SH-SY5Y (cell line): ENCODE results near the gene SPAST.

Experiments used
- GATA2 ChIP-seq: IDR thresholded peaks from 2 replicates; pipeline ENCODE4 v1.6.1; 2011; ENCODE audit warnings: mild to moderate bottlenecking, low read depth, low read length
- GATA3 ChIP-seq: IDR thresholded peaks from 2 replicates; pipeline ENCODE4 v1.6.1; 2011; ENCODE audit warnings: low read depth, mild to moderate bottlenecking, low read length, moderate library complexity

SPAST gene

DNA sequence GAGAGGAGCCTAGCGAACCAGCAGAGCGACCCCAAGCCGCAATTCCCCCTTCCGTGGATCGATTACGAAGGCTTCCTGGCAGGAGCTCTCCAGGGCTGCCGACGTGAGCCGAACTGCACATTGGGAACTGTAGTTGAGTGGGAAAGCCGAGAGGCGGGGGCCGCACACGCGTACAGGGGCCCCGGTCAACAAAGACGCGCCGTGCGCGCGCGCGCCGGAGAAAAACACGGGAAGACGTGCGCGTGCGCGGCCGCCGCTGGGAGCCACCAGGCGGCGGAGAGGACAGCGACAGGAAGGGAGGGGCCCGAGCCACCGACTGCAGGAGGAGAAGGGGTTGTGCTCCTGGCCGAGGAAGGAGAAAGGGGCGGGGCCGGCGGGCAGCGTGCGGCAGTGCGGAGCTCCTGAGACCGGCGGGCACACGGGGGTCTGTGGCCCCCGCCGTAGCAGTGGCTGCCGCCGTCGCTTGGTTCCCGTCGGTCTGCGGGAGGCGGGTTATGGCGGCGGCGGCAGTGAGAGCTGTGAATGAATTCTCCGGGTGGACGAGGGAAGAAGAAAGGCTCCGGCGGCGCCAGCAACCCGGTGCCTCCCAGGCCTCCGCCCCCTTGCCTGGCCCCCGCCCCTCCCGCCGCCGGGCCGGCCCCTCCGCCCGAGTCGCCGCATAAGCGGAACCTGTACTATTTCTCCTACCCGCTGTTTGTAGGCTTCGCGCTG is at the start of gene SPAST:
TSS of gene SPAST (plus strand) at position 247 of the 711 bp plus-strand sequence. CDS start at position 523, 276 bp downstream.
- TF ChIP-seq GATA2, result no peak
- TF ChIP-seq GATA3, result no peak

- TF ChIP-seq GATA2 (no peak), GATA3 (no peak)
Measured at GRCh38 chr2:32039447-32040219, 23.7 kb upstream of the SPAST start, which contains the start of gene DPY30. DPY30 (minus strand) TSS chr2:32039805; CDS start chr2:32039456, 349 bp downstream.

DNA sequence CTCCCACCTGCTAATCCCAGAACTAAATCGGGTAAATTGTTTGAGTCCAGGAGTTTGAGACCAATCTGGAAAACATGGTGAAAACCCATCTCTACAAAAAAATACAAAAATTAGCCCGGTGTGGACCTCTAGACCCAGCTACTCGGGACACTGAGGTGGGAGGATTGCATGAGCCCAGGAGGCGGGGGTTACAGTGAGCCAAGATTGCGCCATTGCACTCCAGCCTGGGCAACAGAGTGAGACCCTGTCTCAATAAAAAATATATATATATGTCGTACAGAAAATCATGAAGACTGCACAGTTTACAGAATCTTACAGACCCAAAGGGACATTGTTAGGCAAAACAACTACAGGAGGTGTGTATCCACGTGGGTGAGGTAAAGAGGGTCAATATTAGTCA is 19.8 kb upstream of the SPAST start:
- TF ChIP-seq GATA3 (no peak), GATA2 (no peak)

DNA sequence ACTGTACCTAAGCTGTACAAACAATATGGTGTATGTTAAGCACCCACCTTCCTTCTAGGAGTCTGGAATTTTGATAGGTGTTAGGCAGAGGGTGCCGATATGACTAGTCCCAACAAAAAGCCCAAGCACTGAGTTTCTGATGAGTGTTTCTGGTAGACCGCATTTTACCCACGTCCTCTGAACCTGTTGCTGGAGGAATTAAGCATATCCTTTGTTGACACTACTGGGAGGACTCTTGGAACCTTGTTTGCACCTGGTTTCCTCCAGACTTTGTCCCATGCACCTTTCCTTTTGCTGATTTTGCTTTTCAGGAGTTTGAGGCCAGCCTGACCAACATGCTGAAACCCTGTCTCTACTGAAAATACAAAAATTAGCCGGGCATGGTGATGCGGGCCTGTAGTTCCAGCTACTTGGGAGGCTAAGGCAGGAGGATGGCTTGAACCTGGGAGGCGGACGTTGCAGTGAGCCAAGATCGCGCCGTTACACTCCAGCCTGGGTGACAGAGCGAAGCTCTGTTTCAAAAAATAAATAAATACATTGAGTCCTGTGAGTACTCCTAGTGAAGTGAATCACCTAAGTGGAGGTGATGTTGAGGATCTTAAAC is 11.4 kb upstream of the SPAST start:
- TF ChIP-seq GATA2 (no peak), GATA3 (no peak)

DNA sequence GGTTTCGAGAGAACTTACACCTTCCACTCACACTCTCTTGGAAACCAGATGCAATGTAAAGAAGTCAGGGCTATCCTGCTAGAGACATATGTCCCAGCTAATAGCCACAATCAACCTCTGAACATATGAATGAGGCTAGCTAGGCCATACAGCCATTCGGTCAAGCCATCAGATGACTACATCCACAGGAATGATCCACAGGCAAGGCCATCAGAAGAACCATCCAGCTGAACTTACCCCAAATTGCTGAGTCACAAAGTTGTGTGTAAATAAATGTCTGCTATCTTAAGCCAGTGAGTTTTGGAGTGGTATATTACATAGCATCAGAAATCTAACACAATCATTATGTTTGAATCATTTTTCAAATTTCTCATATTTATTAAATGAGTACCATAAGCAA is 5.2 kb upstream of the SPAST start:
- TF ChIP-seq GATA3 (no peak), GATA2 (no peak)

GRCh38 chr2:32060266-32060665 is 3.1 kb upstream of the SPAST start:
- TF ChIP-seq GATA2, result no peak
- no peak for TF ChIP-seq GATA3

- TF ChIP-seq GATA2 (no peak), GATA3 (no peak)
Measured at GRCh38 chr2:32061430-32061829, 1.9 kb upstream of the SPAST start.

- TF ChIP-seq GATA3 (no peak), GATA2 (no peak)
Measured at GRCh38 chr2:32061973-32062861, 1.1 kb upstream of the SPAST start.

GRCh38 chr2:32064021-32064601 is 755 bp downstream of the SPAST start:
- no peak for TF ChIP-seq GATA2
- no peak for TF ChIP-seq GATA3

DNA sequence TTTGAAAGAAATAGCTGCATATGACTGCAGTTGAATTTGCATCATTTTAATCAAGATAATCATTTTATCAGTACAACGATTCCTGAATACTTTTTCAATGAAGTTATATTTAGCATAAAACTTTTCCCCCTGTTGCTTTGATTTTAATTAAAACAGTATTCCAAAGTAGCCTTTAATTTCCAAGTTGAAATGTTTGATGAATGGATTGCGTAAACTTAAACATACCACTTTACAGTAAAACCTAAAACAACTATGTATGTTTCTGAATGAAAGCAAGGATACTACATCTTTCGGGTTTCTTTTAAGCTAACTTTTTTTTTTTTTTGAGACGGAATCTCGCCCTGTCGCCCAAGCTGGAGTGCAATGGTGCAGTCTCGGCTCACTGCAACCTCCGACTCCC is 1.4 kb downstream of the SPAST start:
- TF ChIP-seq GATA2 (no peak), GATA3 (no peak)

- TF ChIP-seq GATA3 (no peak), GATA2 (no peak)
Measured at GRCh38 chr2:32067549-32067948, 4.2 kb downstream of the SPAST start.

DNA sequence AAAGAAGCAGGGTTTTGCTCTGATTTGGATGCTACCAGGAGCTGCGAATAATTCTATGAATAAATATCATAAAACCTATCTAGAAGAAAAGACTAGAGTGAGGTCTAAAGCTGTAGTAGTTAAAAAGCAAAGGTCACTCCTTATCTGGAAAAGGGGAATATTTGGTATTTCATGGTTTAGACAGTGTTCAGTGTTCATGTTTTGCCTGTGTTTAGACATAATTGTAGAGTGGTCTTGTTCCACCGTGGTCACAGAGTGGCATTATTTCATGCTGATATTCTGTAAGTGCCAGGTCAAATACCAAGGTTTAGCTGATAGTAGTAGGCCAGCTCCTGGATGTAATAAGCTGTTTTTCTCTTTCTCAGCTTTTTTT is 10.8 kb downstream of the SPAST start:
- TF ChIP-seq GATA2, result no peak
- TF ChIP-seq GATA3, result no peak

DNA sequence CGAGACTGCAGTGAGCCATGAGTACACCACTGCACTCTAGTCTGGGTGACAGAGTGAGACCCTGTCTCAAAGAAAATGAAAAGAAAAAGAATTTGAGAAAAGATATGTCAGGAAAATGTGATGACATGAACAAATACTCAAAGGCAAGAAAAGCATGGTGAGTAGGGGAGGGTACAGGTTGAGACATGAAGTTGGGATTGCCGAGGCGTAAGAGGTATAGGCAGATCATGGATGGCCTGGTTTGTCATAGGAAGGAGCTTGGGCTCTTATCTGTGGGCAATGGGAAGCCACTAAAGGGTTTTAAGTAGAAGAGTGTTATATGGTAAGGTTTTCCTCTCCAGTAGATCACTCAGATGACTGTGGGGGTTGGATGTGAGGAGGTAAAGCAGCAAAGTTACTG is 32.3 kb downstream of the SPAST start:
- no peak for TF ChIP-seq GATA3
- TF ChIP-seq GATA2, result no peak
